Muscle layer of colon (tissue), 2 donors: ENCODE results near the gene CCDC102A.

Source experiments
- H3K27ac ChIP-seq: one replicate; pipeline ENCODE4 v1.7.0; 2013; ENCODE audit warnings: low read depth, mild to moderate bottlenecking, low read length, moderate library complexity
- H3K27me3 ChIP-seq, 2 donors: one replicate each; pipeline ENCODE4 v1.7.0; 2013; ENCODE audit warnings: low read length in 2 of 2, mild to moderate bottlenecking in 2 of 2; ENCODE audit not compliant: insufficient read depth in 2 of 2, control insufficient read depth in 1 of 2
- H3K36me3 ChIP-seq: one replicate; pipeline ENCODE4 v1.7.0; 2013; ENCODE audit warnings: mild to moderate bottlenecking, low read length; ENCODE audit not compliant: insufficient read depth
- H3K4me1 ChIP-seq: one replicate; pipeline ENCODE4 v1.7.0; 2013; ENCODE audit warnings: mild to moderate bottlenecking, low read length; ENCODE audit not compliant: insufficient read depth
- H3K4me3 ChIP-seq, 2 donors: one replicate each; pipeline ENCODE4 v1.7.0; 2013; ENCODE audit warnings: low read length in 2 of 2, low read depth in 1 of 2, mild to moderate bottlenecking in 1 of 2, moderate library complexity in 1 of 2
- H3K9ac ChIP-seq: one replicate; pipeline ENCODE4 v1.7.0; 2013; ENCODE audit warnings: low read length
- H3K9me3 ChIP-seq: one replicate; pipeline ENCODE4 v1.7.0; 2013; ENCODE audit warnings: mild to moderate bottlenecking, low read length
- donor health status: abdominal sarcoma.
- donor health status: Adenocarcinoma of cecum.

The CCDC102A gene

DNA sequence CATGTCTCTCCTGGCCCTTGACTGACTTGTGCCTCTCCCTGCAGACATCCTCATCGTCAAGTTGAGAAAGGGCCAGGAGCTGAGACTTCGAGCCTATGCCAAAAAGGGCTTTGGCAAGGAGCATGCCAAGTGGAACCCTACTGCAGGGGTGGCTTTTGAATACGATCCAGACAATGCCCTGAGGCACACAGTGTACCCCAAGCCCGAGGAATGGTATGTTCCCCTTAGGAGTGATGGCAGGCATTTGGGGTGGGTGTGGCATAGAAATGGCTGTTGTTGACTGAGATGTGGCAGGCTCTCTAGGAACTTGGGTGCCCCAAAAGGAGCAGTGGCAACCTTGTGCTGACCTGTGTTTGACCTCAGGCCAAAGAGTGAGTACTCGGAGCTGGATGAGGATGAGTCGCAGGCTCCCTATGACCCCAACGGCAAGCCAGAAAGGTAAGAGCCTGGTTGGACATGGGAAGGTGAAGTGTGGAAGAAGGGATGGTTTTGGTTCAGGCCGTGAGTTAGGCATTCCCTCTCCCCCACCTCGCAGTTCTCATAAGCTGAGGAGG is 66.4 kb downstream of the CCDC102A start:
- peaks cover 79% of the 10 kb centered on the region for H3K36me3 ChIP-seq
- H3K27ac ChIP-seq = no peak overlapping the region

DNA sequence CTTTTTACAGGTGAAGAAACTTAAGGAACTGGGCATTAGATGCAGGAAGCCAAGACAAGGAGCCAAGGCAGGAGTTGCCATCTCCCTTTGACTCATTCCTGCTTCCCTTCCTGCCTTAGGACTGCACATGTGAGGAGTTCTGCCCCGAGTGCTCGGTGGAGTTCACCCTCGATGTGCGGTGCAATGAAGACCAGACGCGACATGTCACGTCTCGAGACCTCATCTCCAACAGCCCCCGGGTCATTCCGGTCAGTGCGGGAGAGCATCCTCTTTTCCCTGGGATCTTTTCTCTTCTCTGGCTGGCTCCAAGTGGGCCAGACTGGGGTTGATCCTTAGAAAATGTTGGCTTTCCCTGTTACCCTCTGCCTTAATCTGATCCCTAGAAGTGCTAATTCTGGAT is 67.3 kb downstream of the CCDC102A start:
- Histone ChIP-seq H3K4me3 (no peak overlapping the region), H3K27me3 (no peaks in the 10 kb centered on the region), H3K36me3 (peaks cover 74% of the 10 kb centered on the region), H3K9ac (no peak overlapping the region), H3K4me1 (peaks cover 18% of the 10 kb centered on the region), H3K9me3 (no peaks in the 10 kb centered on the region), H3K27ac (no peak overlapping the region)

More for the DNA sequence above, 66.4 kb downstream of the CCDC102A start:
- Histone ChIP-seq H3K27me3 (no peaks in the 10 kb centered on the region), H3K9me3 (no peaks in the 10 kb centered on the region), H3K4me1 (peaks cover 12% of the 10 kb centered on the region), H3K9ac (no peak overlapping the region), H3K4me3 (no peak overlapping the region)

DNA sequence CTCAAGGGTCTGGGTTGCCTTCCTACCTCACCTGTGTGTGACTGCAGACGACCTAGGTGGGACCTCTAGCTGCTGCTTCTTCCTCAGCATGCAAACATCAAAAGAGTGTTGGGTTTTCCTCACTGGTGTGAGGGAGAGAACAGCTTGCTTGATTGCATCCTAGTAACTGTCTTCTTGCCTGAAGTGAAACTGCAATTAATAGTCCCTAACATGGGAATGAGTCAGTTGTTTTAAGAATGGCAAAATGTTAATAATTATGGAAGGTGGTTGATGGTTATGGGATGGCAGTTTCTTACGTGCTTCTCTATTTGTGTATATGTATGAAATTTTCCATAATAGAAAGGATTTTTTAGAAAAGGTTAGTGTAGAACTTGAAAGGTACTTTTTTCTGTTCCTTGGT is 68.0 kb downstream of the CCDC102A start:
- Histone ChIP-seq H3K4me1 (peaks cover 25% of the 10 kb centered on the region), H3K36me3 (peaks cover 68% of the 10 kb centered on the region), H3K27ac (no peak overlapping the region)

DNA sequence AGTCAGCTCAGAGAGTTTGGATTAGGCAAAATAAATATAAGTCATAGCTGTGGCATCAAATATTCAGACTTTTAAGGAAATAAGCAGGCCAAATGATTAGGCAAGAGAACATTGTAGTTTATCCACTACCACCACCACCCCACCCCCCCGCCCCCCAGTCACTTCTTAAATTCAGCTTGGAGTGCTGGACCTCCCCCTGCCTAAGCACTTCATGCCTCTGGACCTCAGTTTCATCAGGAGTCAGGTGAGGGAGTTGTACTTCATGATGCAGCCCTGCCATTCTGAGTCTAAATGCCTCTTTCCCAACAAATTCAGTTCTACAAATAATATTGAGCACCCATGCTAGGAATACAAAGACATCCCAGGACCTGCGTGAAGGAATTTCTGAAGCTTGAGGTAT is 71.8 kb downstream of the CCDC102A start:
- no peaks in the 10 kb centered on the region for H3K27me3 ChIP-seq
- no peak overlapping the region for H3K9ac ChIP-seq
- no peak overlapping the region for H3K27ac ChIP-seq
- peaks cover 50% of the 10 kb centered on the region for H3K36me3 ChIP-seq
- H3K4me1 ChIP-seq = peaks cover 22% of the 10 kb centered on the region
- H3K9me3 ChIP-seq = no peaks in the 10 kb centered on the region
- H3K4me3 ChIP-seq = no peak overlapping the region

More for the DNA sequence above, 68.0 kb downstream of the CCDC102A start:
- Histone ChIP-seq H3K9ac (no peak overlapping the region), H3K4me3 (no peak overlapping the region), H3K27me3 (no peaks in the 10 kb centered on the region), H3K9me3 (no peaks in the 10 kb centered on the region)

DNA sequence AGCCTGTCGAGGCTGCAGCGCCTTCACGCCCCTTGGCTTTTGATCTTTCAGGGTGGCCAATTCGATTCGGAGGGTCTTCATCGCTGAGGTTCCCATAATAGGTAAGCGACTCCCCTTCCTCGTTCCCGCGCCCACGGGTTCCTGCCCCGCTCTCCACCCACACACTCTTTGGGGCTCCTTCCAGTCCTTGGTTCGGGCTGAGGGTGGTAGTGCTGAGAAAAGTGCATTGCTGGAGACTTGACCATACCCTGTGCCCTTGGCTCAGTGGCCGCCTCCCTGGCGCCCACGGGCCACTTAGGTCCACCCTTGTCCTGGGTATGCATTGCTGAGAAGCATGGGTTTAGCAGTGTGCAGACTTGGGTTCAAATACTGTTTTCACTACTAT is 73.4 kb downstream of the CCDC102A start:
- Histone ChIP-seq H3K27me3 (no peaks in the 10 kb centered on the region), H3K36me3 (peaks cover 52% of the 10 kb centered on the region), H3K9ac (peak overlapping the region; percentile 74), H3K9me3 (no peaks in the 10 kb centered on the region), H3K4me1 (peaks cover 22% of the 10 kb centered on the region), H3K27ac (peak overlapping the region; percentile 74), H3K4me3 (peak overlapping the region; percentile 81 to 82)

DNA sequence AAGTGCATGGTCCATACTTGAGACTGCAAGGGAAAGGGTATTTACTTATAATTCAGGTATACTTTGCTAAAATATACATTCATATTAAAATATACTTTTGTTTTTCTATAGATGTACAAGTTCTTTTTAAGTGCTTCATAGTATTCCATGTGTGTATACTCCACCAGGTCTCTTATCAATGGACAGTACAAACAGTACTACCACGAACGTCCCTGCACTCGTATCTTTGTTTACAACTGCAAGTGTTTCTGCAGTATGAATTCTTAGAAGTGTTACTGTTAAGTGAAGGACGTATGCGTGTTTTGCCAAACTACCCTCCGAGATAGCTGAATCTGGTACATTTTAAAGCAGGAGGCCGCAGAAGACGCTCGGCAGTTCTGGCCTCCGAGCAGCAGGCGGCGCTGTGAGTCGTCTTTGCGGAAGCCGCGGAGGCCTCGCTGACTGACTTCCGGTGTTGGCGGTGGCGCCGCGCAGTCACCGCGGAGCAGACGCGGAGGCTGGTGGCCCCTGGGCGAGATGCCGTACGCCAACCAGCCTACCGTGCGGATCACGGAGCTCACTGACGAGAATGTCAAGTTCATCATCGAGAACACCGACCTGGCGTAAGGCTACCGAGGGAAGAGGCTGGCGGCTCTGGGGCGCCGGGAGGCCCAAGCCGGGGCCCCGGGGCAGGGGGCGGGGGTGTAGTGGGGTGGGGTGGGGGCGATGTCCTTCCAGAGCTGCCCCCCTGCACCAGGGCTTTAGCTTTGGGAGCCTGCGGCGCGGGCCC is 74.0 kb downstream of the CCDC102A start, which contains the start of gene POLR2C:
Gene POLR2C (plus strand): TSS at position 471 of the 769 bp plus-strand sequence. CDS start 46 bp downstream, at position 517.
- H3K9ac ChIP-seq = peak within 1 kb of the TSS; percentile 74
- peaks cover 58% of the 10 kb centered on the region for H3K36me3 ChIP-seq
- peak within 1 kb of the TSS; percentile 81 to 82 for H3K4me3 ChIP-seq
- no peaks in the 10 kb centered on the region for H3K9me3 ChIP-seq
- no peaks in the 10 kb centered on the region for H3K27me3 ChIP-seq
- peaks cover 22% of the 10 kb centered on the region for H3K4me1 ChIP-seq
- H3K27ac ChIP-seq = peak within 1 kb of the TSS; percentile 74
